K562 (cell line): ENCODE measurements around the gene CCL2.

Experiments used
- GATAD2A ChIP-seq: fragments of 450-650 bp; IDR thresholded peaks from 2 replicates; pipeline ENCODE4 v1.6.1; 2017
- MYC ChIP-seq, 2 experiments: fragments of 250-450 bp in 1 of 2; sonication (Bioruptor Pico) in 1 of 2; IDR thresholded peaks; 2 replicates each; pipeline versions ENCODE4 v1.5.1 to v1.6.1; 2012 to 2021; ENCODE audit warnings: low read depth in 2 of 2, borderline replicate concordance in 1 of 2, improper control_type of control experiment in 1 of 2, low read length in 1 of 2, mild to moderate bottlenecking in 1 of 2, moderate library complexity in 1 of 2
- NR2C2 ChIP-seq, 2 experiments: fragments of 200-800 bp in 1 of 2; sonication (Bioruptor generic) in 1 of 2; sonication (generic) in 1 of 2; formaldehyde crosslinking in 1 of 2; IDR thresholded peaks; 2 replicates each; pipeline versions ENCODE4 v1.6.1 to v1.8.0; 2016 to 2022; ENCODE audit warnings: mild to moderate bottlenecking in 1 of 2, missing compliant biosample characterization in 1 of 2, missing genetic modification characterization in 1 of 2, missing genetic modification reagents in 1 of 2
- POLR2H ChIP-seq: IDR thresholded peaks from 2 replicates; pipeline ENCODE4 v1.6.1; 2016; ENCODE audit warnings: missing genetic modification characterization, low read depth, mild to moderate bottlenecking, control low read depth, missing compliant biosample characterization, moderate library complexity
- SMC3 ChIP-seq: conservative IDR thresholded peaks from 2 replicates; pipeline ENCODE4 v1.6.1; 2011; ENCODE audit warnings: low read depth, low read length, improper control_type of control experiment; ENCODE audit not compliant: insufficient read depth

GRCh38 chr17:34290586-34290985, 35.5 kb downstream of the CCL2 start:
- no peak for TF ChIP-seq POLR2H (tag)
- no peak for TF ChIP-seq GATAD2A
- no peak for TF ChIP-seq MYC (IDR thresholded peaks at IDR 0.05; ENCODE audit: low read depth, low read length)
- no peak for TF ChIP-seq MYC (CRISPR knock-in tag; IDR thresholded peaks at IDR 0.05; ENCODE audit: borderline replicate concordance, low read depth)
- TF ChIP-seq NR2C2 (CRISPR knock-in tag; IDR thresholded peaks at IDR 0.05), result no peak
- no peak for TF ChIP-seq NR2C2 (tag; IDR thresholded peaks at IDR 0.05)
- no peak for TF ChIP-seq SMC3
